HepG2 (cell line): ENCODE measurements around the gene HYAL1. TPM values are rescaled to one million over a fixed set of nuclear protein-coding genes. Genes with fewer than 3 reads are reported as not detected.

ENCODE experiments used
- ATAC-seq: fragments of 200-7000 bp; cut with Tn5 transposase; 3 replicates; pipeline ENCODE4 v1.9.1; 2020; ENCODE audit warnings: mild to moderate bottlenecking, moderate library complexity
- BruUV-seq: library from RNA; stranded (reverse); fragments of 400-500 nt; replicated peaks from 2 replicates; lab custom pipeline; 2021; lab: Mats Ljungman, UMichigan
- CTCF ChIA-PET: fragments of 300-600 bp; formaldehyde crosslinking; extraction: SDS; loops from one replicate; lab custom pipeline; 2021; ENCODE audit warnings: low total read pairs, inconsistent platforms, low intra/inter-chr PET ratio; lab: Yijun Ruan, JAX
- POLR2A ChIA-PET: fragments of 350-600 bp; sonication (Branson Sonifier 250); formaldehyde crosslinking; loops from one replicate; lab custom pipeline; 2020; ENCODE audit warnings: antibody characterized with exemption, inconsistent platforms; lab: Yijun Ruan, JAX
- DNase-seq: peaks from one replicate; pipeline ENCODE4 v3.0.0-alpha.2; 2015; ENCODE audit warnings: low spot score
- FAIRE-seq: peaks from 3 replicates; lab custom pipeline; 2011; peaks lifted over from hg19 to GRCh38; lab: Jason Lieb, UNC
- H2AFZ ChIP-seq: one replicate; pipeline ENCODE4 v1.6.1; 2011; ENCODE audit warnings: low read length, inconsistent platforms
- H3K27ac ChIP-seq: fragments of 300-600 bp; 3 replicates; pipeline ENCODE4 v1.8.0; 2011; ENCODE audit warnings: mixed run types, mild to moderate bottlenecking, mixed read lengths, low read length, inconsistent platforms; ENCODE audit not compliant: insufficient read depth; ENCODE audit errors: extremely low read length
- H3K27me3 ChIP-seq, 2 experiments: fragments of 200-600 bp in 1 of 2; 2 replicates in 1 of 2; 3 replicates in 1 of 2; pipeline versions ENCODE4 v1.6.0 to v1.8.0; 2011; ENCODE audit warnings: low read length in 2 of 2, mild to moderate bottlenecking in 2 of 2, moderate library complexity in 2 of 2, inconsistent platforms in 1 of 2; ENCODE audit not compliant: insufficient read depth in 2 of 2, control insufficient read depth in 1 of 2
- H3K36me3 ChIP-seq, 2 experiments: fragments of 200-600 bp in 1 of 2; replicated peaks in 1 of 2; 2 replicates in 1 of 2; 3 replicates in 1 of 2; pipeline versions ENCODE4 v1.5.1 to v1.8.0; 2011; ENCODE audit warnings: low read length in 2 of 2, inconsistent platforms in 1 of 2; ENCODE audit not compliant: insufficient read depth in 2 of 2, control insufficient read depth in 1 of 2
- H3K4me1 ChIP-seq: 2 replicates; pipeline ENCODE4 v1.5.1; 2012; ENCODE audit warnings: low read length, inconsistent platforms; ENCODE audit not compliant: insufficient read depth
- H3K4me2 ChIP-seq: 2 replicates; pipeline ENCODE4 v1.6.0; 2011; ENCODE audit warnings: low read depth, low read length, inconsistent platforms
- H3K4me3 ChIP-seq, 3 experiments: fragments of 200-600 bp in 1 of 3; sonication (generic), shearing (Covaris generic) in 1 of 3; replicated peaks in 1 of 3; 2 replicates each; pipeline ENCODE4 v1.5.1; 2011 to 2016; ENCODE audit warnings: low read length in 3 of 3, inconsistent platforms in 2 of 3, low read depth in 2 of 3, mild to moderate bottlenecking in 2 of 3, control low read depth in 1 of 3, mixed read lengths in 1 of 3; ENCODE audit not compliant: insufficient read depth in 1 of 3
- H3K79me2 ChIP-seq: one replicate; pipeline ENCODE4 v1.6.1; 2011; ENCODE audit warnings: low read length, inconsistent platforms; ENCODE audit not compliant: insufficient read depth
- H3K9ac ChIP-seq: 2 replicates; pipeline ENCODE4 v1.6.0; 2011; ENCODE audit warnings: mild to moderate bottlenecking, low read depth, low read length, inconsistent platforms; ENCODE audit not compliant: insufficient read depth
- H3K9me3 ChIP-seq: 2 replicates; pipeline ENCODE4 v1.5.1; 2012; ENCODE audit warnings: mild to moderate bottlenecking, low read length
- H4K20me1 ChIP-seq: 2 replicates; pipeline ENCODE4 v1.6.0; 2011; ENCODE audit warnings: inconsistent platforms, mild to moderate bottlenecking, low read length, moderate library complexity; ENCODE audit not compliant: insufficient read depth
- ELF1 ChIP-seq: sonication (generic); formaldehyde crosslinking; IDR thresholded peaks from 2 replicates; pipeline ENCODE4 v1.4.0; 2020; ENCODE audit warnings: missing genetic modification reagents
- HOXA9 ChIP-seq: sonication (generic); formaldehyde crosslinking; IDR thresholded peaks from 2 replicates; pipeline ENCODE4 v1.8.1; 2022; ENCODE audit warnings: missing genetic modification reagents, mild to moderate bottlenecking, moderate library complexity, borderline replicate concordance
- KDM5A ChIP-seq: fragments of 200-600 bp; sonication (generic); IDR thresholded peaks from 2 replicates; pipeline ENCODE4 v1.7.0; 2018; ENCODE audit warnings: antibody characterized with exemption, mild to moderate bottlenecking, low read length, borderline replicate concordance
- KLF12 ChIP-seq: sonication (generic); formaldehyde crosslinking; IDR thresholded peaks from 2 replicates; pipeline ENCODE4 v1.4.0; 2020; ENCODE audit warnings: missing genetic modification reagents, borderline replicate concordance
- MAZ ChIP-seq, 2 experiments: sonication (generic) in 1 of 2; formaldehyde crosslinking in 1 of 2; IDR thresholded peaks; 2 replicates each; pipeline versions ENCODE4 v1.5.0 to v1.6.1; 2012 to 2020; ENCODE audit warnings: low read depth in 2 of 2, mild to moderate bottlenecking in 2 of 2, borderline replicate concordance in 1 of 2, improper control_type of control experiment in 1 of 2, low read length in 1 of 2, missing genetic modification reagents in 1 of 2, moderate library complexity in 1 of 2
- NR3C1 ChIP-seq: sonication (generic); formaldehyde crosslinking; IDR thresholded peaks from 2 replicates; pipeline ENCODE4 v1.4.0; 2020; ENCODE audit warnings: missing genetic modification reagents
- PATZ1 ChIP-seq: sonication (generic); formaldehyde crosslinking; IDR thresholded peaks from 2 replicates; pipeline ENCODE4 v1.4.0; 2020; ENCODE audit warnings: missing genetic modification reagents
- XBP1 ChIP-seq: sonication (generic); formaldehyde crosslinking; IDR thresholded peaks from 2 replicates; pipeline ENCODE4 v1.5.0; 2020; ENCODE audit warnings: missing genetic modification reagents
- ZNF225 ChIP-seq: sonication (generic); formaldehyde crosslinking; IDR thresholded peaks from 2 replicates; pipeline ENCODE4 v1.4.0; 2020; ENCODE audit warnings: mild to moderate bottlenecking, missing genetic modification reagents
- ZNF451 ChIP-seq: sonication (generic); formaldehyde crosslinking; IDR thresholded peaks from 2 replicates; pipeline ENCODE4 v1.5.0; 2020; ENCODE audit warnings: mild to moderate bottlenecking, missing genetic modification reagents
- ZNF678 ChIP-seq: sonication (generic); formaldehyde crosslinking; IDR thresholded peaks from 2 replicates; pipeline ENCODE4 v1.4.0; 2020; ENCODE audit warnings: mild to moderate bottlenecking, missing genetic modification reagents
- ZNF788 ChIP-seq: sonication (generic); formaldehyde crosslinking; IDR thresholded peaks from 2 replicates; pipeline ENCODE4 v1.5.0; 2020; ENCODE audit warnings: mild to moderate bottlenecking, missing genetic modification reagents, borderline replicate concordance
- ZNF790 ChIP-seq: sonication (generic); formaldehyde crosslinking; IDR thresholded peaks from 2 replicates; pipeline ENCODE4 v1.8.0; 2022; ENCODE audit warnings: missing genetic modification reagents, mild to moderate bottlenecking, borderline replicate concordance
- WGBS: methylation state at CpG from one replicate; pipeline ENCODE4 v1.1.6; 2017; ENCODE audit warnings: low lambda C conversion rate; 5-methylcytosine and 5-hydroxymethylcytosine counted together
- in situ Hi-C: cut with HindIII; loops from 2 replicates; pipeline ENCODE4 v1.10.0; 2017; ENCODE audit warnings: low pct_unique_long_range_greater_than_20kb; ENCODE audit not compliant: extremely low pct_ligation_motif_present
- intact Hi-C: fragments of 100-400 bp; cut with micrococcal nuclease; formaldehyde crosslinking; loops from one replicate; pipeline ENCODE4 v1.10.0; 2022; ENCODE audit not compliant: unreplicated experiment
- polyA plus RNA-seq, 8 experiments: library from polyadenylated mRNA; depleted of rRNA in 3 of 8; stranded (reverse) in 7 of 8; unstranded in 1 of 8; fragments of >200 nt; fragmentation: Illumina TruSeq in 4 of 8; extraction: Trizol in 4 of 8; gene quantifications; 2 replicates each; pipeline versions ENCODE4 v1.2.1 to v1.2.3, GENCODE V29; 2011 to 2016; ENCODE audit warnings: low read depth in 4 of 8, missing spikeins in 1 of 8, mixed read lengths in 1 of 8; ENCODE audit not compliant: insufficient read depth in 1 of 8
- total RNA-seq, 5 experiments: library from RNA; depleted of rRNA; stranded (reverse); fragments of >200 nt; fragmentation: Illumina TruSeq; extraction: Trizol; gene quantifications; 2 replicates each; pipeline ENCODE4 v1.2.3, GENCODE V29; 2016; ENCODE audit warnings: low read depth in 1 of 5
- TF ChIP-seq, protein P1 (sequence below): sonication (generic); formaldehyde crosslinking; IDR thresholded peaks from 2 replicates; pipeline ENCODE4 v1.4.0; 2020; ENCODE audit warnings: mild to moderate bottlenecking, low read depth, missing genetic modification reagents
- TF ChIP-seq, protein P2 (sequence below): sonication (generic); formaldehyde crosslinking; IDR thresholded peaks from 2 replicates; pipeline ENCODE4 v1.4.0; 2020; ENCODE audit warnings: mild to moderate bottlenecking, missing genetic modification reagents

HYAL1 gene
- total and polyA plus RNA-seq, 2 of the 13 experiments (the other 11 are each of a cell fraction or from before 2014, with no cell fraction given) = 76.5 to 193 TPM

DNA sequence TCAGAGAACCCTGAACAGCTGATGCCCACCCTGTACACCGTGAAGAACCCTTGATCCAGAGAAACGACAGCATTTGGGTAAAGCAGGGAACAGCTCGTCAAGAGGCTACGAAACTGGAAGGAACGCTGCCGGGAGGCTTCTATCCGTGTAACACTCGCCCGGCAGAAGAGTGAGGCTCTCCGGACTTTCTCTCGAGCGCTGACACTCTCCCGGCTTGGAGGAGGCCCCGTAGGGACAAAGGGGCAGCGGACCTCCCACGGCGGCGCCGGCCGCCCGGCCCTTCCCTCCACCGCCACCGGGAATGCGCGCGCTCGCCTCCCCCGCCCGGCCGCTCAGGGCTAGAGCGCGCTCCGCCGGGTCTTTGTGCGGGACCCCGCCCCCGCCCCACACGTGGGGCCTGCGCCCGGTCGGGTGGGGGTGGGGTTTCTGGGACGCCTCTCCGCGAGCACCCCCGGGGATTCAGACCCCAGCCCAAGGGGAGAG lies 17.5 kb upstream of the HYAL1 start:
- Histone ChIP-seq H3K4me2 (peak overlapping the region; percentile 94), H3K36me3 (peaks cover 15 to 40% of the 10 kb centered on the region in 2 experiments), H3K9ac (peak overlapping the region; percentile 99), H2AFZ (no peak overlapping the region), H3K27me3 (no peaks in the 10 kb centered on the region; a peak in 1 of 5 replicates), H3K4me3 (peak overlapping the region; percentile 81 to 91 (median 85)), H3K4me1 (peaks cover 78% of the 10 kb centered on the region), H4K20me1 (no peaks in the 10 kb centered on the region), H3K27ac (peak overlapping the region; percentile 100), H3K9me3 (no peaks in the 10 kb centered on the region), H3K79me2 (peaks cover 25% of the 10 kb centered on the region)
- DNase-seq (peak; percentile 58), FAIRE-seq (no peak), ATAC-seq (peak; percentile 42)
- no TSS peak for BruUV-seq
- in situ Hi-C loops = loop anchor here (5.0 kb wide), 1 partner anchor 59 kb away; no protein-coding TSS in a partner anchor
- POLR2A ChIA-PET = interaction anchor here (0.6 to 13.0 kb wide), 14 partner anchors 12 to 118 kb away, joined by 3 to 222 read pairs (median 8); partner anchors contain the start of genes GNAI2, HYAL1, HYAL3 and IFRD2
- intact Hi-C loops = loop anchor here (1.0 kb wide), 1 partner anchor 22 kb away; the partner anchor contains the start of genes HYAL3 and NAA80
- CTCF ChIA-PET = interaction anchor here (0.9 to 2.3 kb wide), 3 partner anchors 18 to 94 kb away, joined by 3 to 15 read pairs (median 3); partner anchors contain the start of genes HYAL1, HYAL3 and NAA80
- WGBS = 0% methylated on average over 6 of the region's 45 CpGs
- TF ChIP-seq XBP1 (no peak), ZNF678 (CRISPR knock-in tag) (0 out of 2 replicates have a peak, but pooled peaks have one; percentile 20), ZNF225 (peak; percentile 18; the same call in 1 of the 2 replicates), ELF1 (no peak), KLF12 (CRISPR knock-in tag) (peak; percentile 40; the same call in 1 of the 2 replicates), ZNF790 (CRISPR knock-in tag) (no peak; the same call in 1 of the 2 replicates), NR3C1 (no peak), ZNF451 (CRISPR knock-in tag) (no peak), MAZ (IDR thresholded peaks at IDR 0.05; ENCODE audit: borderline replicate concordance, low read depth, low read length) (peak; percentile 77), MAZ (CRISPR knock-in tag; IDR thresholded peaks at IDR 0.05; ENCODE audit: low read depth) (peak; percentile 89; the same call in 1 of the 2 replicates), ZNF788 (CRISPR knock-in tag) (0 out of 2 replicates have a peak, but pooled peaks have one; percentile 38), HOXA9 (no peak), KDM5A (0 out of 2 replicates have a peak, but pooled peaks have one; percentile 74), PATZ1 (CRISPR knock-in tag) (peak; percentile 82)
- TF ChIP-seq, protein P1, sequence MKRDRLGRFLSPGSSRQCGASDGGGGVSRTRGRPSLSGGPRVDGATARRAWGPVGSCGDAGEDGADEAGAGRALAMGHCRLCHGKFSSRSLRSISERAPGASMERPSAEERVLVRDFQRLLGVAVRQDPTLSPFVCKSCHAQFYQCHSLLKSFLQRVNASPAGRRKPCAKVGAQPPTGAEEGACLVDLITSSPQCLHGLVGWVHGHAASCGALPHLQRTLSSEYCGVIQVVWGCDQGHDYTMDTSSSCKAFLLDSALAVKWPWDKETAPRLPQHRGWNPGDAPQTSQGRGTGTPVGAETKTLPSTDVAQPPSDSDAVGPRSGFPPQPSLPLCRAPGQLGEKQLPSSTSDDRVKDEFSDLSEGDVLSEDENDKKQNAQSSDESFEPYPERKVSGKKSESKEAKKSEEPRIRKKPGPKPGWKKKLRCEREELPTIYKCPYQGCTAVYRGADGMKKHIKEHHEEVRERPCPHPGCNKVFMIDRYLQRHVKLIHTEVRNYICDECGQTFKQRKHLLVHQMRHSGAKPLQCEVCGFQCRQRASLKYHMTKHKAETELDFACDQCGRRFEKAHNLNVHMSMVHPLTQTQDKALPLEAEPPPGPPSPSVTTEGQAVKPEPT = 0 out of 2 replicates have a peak, but pooled peaks have one; percentile 51
- TF ChIP-seq, protein P2, sequence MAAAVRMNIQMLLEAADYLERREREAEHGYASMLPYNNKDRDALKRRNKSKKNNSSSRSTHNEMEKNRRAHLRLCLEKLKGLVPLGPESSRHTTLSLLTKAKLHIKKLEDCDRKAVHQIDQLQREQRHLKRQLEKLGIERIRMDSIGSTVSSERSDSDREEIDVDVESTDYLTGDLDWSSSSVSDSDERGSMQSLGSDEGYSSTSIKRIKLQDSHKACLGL (CRISPR knock-in tag) = peak; percentile 59; the same call in 1 of the 2 replicates
